GM21717 (cell line): ENCODE results near the gene ARFIP1.

Experiments used
- ATAC-seq: cut with Tn5 transposase; IDR thresholded peaks from one replicate; pipeline ENCODE4 v1.9.1; 2021; ENCODE audit warnings: mild to moderate bottlenecking, moderate library complexity; ENCODE audit not compliant: unreplicated experiment

Gene ARFIP1

DNA sequence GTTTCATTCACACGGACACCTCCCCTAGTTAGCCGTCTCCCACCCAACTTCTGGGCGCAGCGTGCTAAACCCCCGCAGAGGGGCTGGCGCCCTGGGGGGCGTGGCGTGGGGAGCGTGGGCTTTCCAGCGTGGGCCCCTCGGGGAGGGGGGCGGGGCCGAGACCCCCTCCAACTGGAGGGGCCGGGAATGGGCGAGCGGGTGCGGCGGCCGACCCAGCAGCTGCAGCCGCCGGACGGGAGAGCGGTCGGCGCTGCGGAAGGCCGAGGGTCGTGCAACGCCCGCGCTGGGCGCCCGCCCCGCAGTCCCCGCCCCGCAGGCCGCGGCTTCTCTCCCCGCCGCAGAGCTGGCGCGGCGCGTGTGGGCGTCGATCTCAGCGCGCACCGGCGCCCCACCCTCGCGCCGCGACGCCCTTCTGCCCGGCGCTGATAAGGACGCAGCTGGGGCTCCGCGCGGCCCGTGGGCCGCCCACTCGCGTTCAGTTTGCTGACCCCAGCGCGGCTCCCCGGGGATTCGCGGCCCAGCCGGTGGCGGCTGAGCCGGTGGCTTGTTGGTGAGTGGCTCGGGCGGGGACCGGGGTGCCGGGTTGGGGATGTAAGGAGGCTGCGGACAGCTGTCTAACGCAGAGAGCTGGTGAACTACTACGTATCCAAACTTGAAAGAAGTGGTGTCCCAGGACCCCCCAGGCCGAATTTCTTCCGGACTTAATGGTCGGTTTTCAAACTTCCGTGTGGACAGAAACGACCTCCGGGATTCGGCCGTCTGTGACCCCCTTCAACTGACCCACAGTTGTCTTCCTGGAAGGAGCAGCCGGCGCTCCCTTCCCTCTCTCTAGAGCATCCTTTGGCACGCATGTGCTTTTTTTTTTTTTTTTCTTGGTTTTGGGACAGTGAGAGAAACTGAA, 157.8 kb downstream of the ARFIP1 start:
- no peak for ATAC-seq

DNA sequence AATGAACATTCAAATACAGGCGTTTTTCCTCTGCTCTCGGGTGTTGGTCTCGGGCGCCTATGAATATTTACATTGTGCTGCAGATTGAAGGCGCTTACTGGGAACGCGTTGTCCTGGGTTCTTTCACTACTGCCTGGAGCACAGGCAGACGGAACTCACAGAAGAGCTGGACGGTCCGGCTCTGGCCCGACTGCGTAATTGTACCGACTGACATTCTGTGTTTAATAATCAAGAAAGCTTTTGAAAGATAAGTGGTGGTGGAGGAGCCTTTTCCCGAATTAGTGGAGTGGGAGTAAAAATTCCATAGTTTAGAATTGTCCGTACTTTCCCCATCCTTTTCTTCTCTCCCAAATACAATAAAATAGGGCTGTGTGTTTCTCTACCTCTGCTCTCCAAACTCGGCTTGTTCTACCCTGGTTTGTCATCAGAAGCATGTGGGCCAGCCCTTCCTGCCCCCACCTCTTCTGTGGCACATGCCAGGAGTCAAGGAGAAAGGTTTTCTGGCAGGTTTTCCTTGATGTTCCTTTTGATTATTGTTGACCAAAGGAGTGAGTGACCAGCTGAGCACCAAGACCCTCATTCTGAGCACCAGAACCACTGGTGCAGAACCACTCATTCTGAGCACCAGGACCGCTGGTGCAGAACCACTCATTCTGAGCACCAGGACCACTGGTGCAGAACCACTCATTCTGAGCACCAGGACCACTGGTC, 158.6 kb downstream of the ARFIP1 start:
- ATAC-seq: no peak

DNA sequence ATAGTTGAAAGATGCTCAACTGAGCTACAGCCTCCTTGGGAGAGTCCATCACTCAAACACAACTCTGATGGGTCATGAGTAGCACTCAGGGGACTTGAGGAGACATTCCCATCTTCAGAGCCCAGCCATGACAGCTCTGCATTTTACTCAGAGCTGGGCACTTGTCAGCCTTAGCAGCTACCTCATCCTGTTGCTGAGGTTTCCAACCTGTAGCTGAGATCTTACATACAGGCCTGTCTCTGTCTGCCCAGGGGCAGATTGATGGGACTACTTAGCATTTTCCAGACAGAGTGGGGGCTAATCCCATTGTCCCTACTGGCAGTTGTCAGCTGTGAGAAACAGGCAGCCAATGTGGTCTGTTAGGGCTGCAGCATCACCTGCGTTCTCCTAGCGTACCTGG, 159.9 kb downstream of the ARFIP1 start:
- ATAC-seq: no peak

DNA sequence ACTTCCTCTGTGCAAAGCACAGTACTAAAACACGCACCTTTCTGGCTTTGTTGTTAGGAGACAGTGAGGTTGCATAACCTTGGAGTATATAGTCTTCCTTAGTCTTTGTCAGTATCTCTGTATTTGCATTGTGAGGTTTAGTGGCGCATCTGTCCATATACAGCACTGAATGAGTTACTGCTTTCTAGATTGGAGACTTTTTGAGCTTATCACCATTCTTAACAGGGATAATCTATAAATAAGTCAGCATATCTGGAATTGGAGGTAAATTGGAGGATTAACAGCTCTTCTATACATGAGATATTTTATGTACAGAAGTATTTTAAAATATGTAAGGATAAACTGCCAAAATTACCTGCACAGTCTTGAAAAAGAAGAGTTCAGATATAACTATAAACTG, 160.7 kb downstream of the ARFIP1 start:
- no peak for ATAC-seq

DNA sequence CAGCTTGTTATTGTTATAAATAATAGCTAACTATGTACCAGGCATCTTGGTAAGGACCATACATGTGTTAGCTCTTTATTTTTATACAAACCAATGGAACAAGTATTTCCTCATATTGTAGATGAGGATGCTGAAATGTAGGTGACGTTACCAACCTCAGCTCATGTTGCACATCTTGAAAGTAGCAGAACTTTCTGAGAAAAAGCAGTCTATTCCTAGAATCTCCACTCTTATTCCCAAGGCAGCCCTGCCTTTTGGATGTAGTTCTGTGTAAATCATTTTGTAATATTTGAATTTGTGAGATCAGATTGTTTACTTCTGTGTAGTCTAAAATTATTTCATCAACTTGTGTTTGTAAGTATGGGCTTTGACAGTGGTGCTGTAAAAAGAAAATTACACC, 161.7 kb downstream of the ARFIP1 start:
- no peak for ATAC-seq

DNA sequence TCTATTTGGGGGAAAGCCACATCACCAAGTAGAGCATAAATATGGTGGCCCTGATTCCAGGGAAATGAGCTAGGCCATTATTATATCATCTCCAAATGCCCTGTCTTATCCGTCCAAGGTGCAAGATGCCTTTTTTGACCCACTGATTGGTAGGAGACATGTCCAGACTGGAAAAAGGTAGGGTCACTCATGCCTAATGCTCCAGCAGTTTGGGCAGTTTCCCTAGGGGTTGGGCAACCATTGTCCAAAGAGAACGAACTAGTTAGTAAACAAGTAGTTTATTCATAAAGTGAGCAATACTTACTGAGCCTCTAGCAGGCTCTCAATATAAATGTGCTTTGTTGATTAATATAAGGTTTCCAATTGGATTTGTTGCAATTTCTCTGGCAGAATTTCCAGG, 162.6 kb downstream of the ARFIP1 start:
- no peak for ATAC-seq

DNA sequence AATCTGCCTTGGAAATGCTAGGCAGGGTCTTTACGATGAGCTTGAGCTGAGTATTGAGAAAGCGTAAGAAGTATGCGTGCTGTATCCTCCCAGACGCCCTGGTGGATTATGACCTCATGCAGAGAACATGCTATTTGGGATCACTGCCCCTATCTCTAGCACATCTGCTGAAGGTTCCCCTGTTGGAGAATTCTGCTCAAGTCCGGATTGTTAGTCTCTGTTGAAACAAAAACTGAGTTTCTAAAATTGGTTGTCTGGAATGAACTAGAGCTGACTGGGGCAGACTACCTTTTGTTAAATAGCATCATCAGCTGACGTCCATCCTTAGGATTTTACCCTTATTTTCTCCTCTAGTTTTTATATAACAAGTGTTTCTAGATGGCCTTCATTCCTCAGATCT, 163.9 kb downstream of the ARFIP1 start:
- no peak for ATAC-seq

DNA sequence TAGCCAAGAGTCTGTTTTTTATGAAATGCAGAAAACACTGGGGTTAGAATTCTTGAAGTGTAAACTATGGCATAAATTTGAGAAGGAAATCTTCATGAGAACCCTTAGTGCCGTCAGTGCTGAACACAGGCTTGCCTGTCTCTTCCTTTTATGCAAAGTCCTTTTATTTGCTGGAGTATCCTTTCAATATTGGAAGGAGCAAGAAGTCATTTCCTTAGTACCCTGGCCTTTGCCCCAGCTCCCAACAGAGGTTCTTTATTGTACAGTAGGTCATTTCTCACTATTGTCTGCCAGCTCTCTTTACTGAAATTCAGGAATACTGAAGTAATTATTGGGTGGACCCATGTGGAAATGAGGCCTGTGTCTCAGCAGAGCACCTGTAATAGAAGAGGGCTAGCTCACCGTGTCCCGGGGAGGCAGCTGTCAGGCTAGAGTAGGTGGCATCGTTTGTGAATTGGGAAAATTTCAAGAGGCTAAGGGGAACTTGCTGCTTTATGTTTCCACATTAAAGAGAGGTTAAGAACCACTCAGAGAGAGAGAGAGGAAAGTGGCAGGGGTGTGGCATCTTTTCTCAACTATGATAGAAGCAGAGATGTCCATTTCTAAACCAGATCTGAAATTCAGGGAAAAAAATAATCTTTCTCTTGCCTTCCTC, 165.0 kb downstream of the ARFIP1 start:
- ATAC-seq: no peak

DNA sequence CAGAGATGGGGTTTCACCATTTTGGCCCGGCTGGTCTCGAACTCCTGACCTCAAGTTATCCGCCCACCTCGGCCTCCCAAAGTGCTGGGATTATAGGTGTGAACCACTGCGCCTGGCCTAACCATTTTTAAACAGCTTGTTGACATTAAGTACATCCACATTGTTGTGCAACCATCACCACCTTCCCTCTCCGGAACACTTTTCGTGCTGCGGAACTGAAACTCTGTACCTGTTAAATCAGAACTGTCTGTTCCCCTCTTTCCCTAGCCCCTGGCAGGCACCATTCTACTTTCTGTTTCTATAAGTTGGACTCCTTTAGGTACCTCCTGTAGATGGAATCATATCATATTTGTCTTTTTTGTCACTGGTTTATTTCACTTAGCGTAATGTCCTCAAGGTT, 165.9 kb downstream of the ARFIP1 start:
- no peak for ATAC-seq

DNA sequence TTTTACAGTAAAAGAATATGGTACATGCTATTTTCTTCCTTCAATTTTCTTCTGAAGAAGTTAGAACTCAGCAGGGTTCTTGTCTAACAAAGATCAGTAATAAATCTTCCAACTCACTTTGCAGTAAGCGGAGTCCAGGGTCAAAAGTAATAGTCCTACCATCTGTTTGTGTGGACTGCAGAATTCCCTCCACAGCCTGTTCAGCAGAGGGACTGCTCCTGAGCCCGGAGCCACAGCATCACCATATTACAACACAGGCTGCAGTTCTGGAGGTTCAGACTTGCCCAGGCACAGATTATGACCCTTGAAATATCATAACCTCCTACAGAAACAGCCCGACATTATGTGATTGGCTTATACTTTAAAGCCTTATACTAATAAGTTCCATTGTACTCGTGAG, 166.7 kb downstream of the ARFIP1 start:
- no peak for ATAC-seq

DNA sequence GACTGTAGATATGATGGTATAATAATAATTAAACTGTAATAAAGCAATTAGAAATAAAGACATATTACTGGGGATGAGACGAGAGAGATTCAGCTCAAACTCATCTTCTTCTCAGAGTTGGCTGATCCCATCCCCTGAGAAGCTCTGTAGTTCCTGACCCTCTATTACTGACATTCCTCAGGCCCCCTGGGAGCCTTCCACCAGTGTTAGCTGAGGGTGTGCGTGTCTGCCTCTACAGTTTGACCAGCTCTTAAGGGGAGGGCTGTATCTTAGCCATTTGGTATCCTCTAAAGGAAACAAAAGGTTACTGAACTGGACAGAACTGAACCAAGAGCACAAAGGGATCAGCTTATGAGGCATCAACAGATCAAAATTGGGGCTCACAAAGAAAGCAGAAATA, 167.6 kb downstream of the ARFIP1 start:
- no peak for ATAC-seq

DNA sequence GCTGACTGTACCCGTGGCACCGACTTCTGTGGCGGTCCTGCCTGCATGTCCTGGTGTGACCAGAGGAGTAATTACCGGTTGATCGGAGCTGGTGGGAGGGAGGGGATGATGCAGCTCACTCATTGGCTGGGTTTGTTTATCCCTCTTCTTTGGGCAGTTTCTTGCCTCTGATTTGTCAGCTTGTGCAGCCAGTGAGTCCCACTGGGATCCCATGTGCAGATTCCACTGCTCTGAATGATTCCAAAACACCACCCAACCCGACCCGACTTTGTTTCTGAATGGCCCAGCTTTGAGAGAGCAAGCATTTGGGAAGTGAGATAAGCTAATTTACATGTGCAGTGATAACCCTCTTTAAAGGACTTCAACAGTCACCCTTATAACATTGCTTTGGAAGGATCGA, 170.2 kb downstream of the ARFIP1 start:
- no peak for ATAC-seq

DNA sequence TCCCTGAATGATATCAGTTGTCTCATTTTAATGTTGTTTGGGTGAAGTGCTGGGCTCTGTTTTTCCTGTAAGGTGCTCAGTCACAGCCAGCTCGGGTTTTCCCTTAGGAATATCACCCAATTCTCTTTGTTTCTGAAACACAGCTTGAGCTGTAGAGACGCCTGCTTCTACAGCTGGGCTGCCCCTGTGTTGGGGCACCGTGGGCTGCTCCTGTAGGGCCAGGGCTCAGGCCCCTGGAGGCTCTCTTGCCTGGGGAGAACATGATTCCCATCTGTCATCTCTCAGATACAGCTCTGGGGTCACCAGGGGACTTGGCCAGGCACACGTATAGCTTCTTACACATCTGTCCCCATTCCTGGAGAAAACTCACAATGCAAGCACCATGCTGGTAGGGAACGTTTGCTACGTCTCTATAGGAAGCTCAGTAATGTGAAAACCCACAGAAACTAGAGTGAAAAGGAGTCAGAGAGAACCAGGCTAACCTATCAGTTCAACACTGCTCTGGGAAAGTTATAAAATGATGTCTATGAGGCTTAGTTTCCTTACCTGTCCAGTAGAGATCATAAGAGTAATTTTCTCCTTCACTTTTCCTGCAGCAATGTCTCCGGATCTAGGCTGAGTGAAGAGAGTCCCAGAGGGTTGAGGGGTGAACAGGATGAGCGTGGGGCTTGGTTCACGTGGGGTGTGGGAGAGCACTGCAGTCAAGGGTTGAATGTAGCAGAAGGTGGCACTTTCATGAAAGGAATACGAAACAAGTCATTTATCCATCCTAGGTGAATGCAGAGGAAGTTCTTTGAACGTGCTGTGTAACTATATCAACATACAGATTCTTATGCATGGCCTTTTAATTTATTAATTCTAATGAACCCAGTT, 170.9 kb downstream of the ARFIP1 start:
- ATAC-seq: no peak

DNA sequence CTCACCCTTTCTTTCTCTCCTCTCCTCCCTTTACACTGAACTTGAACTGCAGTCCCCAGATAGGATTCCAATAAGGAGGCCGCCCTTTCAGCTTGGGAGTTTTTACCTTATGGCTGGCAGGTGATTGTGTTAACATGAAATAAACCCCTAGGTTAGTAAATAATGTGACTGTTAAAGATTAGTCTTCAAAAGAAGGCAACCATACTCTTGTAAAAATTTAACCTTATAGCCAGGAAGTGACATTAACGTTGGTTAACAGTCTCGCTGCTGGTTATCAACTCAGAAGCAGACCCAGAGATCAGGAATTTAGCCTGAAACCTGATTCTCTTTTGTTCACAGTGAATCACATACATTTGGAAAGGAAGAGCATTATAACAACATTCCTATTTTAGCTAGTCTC, 171.6 kb downstream of the ARFIP1 start:
- ATAC-seq: no peak

DNA sequence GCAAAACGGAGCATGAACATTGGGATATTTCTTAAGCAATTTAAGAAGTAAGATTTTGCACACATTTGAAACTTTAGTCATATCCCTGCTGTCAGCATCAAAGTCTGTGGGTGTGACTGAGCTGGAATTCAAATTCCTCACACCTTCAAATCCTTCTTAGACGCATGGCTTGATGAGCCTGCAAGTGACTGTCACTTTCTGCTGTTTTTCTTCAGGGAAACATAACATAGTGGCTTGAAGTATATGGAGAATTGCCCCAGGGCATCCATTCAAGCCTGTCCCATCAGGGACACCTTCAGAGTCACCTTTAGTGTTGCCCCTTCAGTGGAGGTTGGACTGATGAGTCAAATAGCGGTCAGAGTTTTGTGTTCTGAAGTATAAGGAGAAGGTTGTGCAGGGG, 173.8 kb downstream of the ARFIP1 start:
- no peak for ATAC-seq

DNA sequence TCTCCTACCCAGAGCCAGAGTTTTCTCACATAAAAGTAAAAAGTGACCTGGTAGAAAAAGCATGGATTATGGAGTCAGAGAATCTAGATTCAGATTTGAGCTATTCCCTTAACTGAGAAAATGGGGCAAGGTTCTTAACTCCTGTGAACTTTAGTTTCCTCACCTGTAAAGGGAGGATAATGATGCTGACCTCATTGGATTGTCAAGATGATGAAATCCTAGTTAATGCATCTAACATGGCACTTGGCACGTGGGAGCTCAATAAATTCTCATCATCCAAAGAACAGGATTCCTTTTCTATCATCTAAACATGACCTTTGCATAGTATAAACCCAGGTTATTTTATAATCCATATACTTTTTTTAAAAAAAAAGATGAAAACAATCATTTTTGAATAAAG, 175.0 kb downstream of the ARFIP1 start:
- ATAC-seq: no peak

DNA sequence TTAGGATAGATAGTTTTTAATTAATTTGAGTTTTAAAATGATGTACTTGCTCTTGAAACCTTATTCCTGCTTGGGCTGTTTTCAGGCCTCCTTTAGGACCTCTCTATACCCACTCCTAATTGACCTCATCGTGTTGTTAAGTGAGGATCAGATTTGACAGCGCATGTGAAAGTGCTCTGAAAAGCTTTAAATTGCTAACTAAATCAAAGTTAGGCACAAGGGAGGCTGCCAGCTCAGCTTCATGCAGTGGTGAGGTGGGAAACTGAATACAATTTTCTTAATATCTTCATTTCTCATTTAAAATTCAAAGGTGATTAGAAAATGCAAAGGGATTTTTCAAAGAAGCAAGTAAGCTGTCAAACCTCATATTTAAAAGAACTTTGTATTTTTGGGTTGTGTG, 176.4 kb downstream of the ARFIP1 start:
- no peak for ATAC-seq

DNA sequence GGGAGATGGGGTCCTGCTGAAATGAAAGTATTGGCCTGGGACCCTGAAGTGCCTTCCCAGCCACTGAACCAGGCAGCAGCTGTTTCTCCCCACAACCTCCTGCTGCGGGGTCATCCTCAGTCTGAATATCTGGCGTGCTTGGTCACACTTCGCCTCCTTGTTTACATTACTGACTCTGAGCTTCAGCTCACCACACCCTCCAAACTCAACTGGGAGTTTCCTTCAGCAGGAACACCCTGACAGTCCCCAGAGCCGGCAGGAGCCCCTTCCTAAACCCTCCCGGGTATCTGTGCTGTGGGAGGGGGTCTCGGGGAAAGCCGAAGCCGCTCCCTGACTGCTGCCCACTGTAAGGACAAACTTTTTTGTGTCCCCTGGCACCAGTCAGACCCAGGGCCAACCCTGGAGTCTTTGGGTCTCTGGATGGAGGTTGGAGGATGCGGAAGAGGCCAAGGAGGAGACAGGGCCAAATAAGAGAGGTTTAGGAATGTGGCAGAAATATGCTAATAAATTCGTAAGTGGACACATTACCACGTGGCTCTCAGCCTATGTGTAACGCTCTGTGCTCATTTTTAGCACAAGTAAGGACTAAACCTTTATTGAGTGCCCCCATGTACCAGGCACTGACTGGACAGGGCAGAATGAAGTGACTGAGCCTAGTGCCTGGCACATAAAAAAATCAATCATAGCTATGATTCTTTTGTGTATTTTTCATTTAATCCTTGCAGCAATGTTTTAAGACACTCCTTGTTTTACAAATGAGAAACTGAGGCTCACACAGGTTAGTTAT, 177.1 kb downstream of the ARFIP1 start:
- ATAC-seq: no peak

DNA sequence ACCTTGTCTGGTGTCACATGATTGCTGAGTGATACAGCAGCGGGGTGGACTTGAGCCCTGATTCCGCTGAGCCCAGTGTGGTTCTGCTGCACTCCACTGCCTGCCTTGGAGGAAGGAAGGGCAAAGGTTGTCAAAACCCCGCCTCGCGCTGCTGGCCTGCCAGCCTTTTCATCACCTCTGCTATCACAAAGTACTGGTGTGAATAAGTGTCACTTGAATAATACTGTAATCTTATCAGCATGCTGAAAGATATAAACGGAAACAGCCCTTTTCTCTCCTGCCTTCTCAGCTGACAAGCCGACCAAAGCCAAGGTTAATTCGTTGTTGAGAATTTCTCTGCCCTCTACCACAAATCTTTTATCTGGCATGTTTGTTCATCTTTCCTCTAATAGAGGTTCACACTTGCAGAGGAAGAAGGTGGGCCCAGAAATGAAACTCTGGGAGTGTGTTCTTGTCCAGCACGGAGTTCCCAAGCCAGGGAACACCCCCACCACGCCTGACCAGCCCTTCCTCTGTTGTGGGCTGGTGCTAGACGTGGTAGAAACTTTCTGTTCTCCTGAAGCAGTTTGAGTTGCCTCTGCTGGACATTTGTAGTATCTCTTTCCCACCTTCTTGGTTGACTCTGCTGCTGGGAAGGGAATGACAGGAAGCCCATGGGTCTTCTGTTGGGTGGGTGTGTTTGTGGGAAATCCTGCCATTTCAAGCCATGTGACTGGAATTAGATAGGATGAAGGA, 177.8 kb downstream of the ARFIP1 start:
- no peak for ATAC-seq
